ENCODE data around the gene HOMEZ. TPM values are rescaled to one million over a fixed set of nuclear protein-coding genes. Genes with fewer than 3 reads are reported as not detected.

HOMEZ gene, protein sequence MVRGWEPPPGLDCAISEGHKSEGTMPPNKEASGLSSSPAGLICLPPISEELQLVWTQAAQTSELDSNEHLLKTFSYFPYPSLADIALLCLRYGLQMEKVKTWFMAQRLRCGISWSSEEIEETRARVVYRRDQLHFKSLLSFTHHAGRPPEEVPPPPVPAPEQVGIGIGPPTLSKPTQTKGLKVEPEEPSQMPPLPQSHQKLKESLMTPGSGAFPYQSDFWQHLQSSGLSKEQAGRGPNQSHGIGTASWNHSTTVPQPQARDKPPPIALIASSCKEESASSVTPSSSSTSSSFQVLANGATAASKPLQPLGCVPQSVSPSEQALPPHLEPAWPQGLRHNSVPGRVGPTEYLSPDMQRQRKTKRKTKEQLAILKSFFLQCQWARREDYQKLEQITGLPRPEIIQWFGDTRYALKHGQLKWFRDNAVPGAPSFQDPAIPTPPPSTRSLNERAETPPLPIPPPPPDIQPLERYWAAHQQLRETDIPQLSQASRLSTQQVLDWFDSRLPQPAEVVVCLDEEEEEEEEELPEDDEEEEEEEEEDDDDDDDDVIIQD
- 6.1 and 7.8 TPM in 2 replicates for total RNA-seq

DNA sequence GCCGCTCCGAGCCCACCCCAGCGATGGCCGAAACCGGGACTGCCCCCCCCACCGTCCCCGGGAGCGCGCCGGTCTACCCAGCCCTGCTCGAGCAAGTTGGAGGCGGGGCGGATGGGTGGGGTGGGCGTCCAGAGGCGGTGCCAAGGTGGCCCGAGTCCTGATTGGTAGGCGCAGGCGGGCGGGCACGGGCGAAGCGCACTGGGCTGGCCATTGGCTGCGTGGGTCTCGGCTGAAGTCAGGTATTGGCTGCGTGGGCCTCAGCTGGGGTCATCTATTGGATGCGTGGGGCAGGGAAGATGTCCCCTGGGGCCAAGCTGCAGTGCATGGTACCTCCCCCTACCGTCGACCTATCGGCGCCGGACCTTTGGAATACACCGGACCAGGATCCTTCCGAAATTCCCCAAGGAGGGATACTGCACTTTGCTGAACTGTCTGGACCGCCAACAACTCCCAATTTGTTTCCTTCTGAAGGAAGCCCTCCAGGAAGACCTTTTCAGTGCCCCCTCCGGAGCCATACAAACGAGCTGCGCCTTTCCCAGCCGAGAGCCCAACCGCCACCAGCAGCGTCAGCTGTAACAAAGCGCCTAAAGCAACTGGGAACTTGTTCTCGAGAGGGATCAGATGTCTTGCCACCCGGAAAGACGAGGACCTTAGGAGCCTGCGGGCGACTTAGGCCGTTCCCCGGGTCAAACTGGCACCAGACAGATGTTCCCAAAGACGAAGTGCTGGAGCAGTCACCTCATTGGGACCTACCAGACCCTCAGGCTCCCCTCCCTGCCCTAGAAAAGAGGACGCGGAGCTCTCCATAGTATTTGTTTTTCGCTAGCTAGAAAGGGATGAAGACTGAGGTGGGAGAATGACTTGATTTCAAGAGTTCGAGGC is at the start of gene HOMEZ:
Gene HOMEZ (minus strand): TSS at position 113 of the 882 bp plus-strand sequence. CDS start 180 bp downstream, outside the sequence.

DNA sequence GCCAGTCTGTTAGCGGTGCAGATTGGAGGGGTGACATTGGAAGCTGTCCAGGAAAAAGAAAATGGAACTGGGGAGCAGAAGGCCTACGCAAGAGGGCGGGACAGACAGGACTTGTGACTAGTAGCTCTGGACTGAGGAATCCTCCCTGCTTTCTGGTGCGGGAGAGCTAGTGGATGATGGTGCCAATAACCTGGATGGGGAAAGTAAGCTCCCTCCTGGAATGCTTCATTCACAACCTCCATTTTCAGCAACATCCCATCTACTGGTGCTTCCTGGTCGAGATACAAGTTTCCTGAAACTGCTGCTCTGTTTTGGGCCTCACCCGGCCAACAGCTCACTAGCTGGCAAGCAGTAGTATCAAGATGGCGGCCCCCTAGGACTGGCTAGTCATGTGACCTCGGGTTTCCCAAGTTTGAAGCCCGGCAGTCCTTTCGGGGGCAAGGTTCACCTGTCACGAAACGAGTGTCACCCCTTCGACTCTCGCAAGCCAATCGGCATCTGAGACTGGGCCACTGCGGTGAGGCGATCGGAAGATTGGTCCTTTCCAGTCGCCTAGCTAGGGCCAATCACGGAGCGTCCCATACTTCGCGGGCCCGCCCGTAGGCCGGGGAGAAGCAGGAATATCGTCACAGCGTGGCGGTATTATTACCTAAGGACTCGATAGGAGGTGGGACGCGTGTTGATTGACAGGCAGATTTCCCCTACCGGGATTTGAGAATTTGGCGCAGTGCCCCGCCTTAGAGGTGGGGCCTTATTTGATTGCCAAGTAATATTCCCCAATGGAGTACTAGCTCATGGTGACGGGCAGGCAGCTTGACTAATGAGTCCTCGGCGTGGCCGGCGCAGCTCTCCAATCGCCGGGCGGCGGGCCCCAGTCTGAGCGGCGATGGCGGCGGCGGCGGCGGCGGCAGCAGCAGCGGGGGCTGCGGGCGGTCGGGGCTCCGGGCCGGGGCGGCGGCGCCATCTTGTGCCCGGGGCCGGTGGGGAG is 34.9 kb upstream of the HOMEZ start, which contains the start of gene PABPN1:
Gene PABPN1 (plus strand): TSS at position 874 of the 988 bp plus-strand sequence. CDS start 13 bp downstream, at position 887.

DNA sequence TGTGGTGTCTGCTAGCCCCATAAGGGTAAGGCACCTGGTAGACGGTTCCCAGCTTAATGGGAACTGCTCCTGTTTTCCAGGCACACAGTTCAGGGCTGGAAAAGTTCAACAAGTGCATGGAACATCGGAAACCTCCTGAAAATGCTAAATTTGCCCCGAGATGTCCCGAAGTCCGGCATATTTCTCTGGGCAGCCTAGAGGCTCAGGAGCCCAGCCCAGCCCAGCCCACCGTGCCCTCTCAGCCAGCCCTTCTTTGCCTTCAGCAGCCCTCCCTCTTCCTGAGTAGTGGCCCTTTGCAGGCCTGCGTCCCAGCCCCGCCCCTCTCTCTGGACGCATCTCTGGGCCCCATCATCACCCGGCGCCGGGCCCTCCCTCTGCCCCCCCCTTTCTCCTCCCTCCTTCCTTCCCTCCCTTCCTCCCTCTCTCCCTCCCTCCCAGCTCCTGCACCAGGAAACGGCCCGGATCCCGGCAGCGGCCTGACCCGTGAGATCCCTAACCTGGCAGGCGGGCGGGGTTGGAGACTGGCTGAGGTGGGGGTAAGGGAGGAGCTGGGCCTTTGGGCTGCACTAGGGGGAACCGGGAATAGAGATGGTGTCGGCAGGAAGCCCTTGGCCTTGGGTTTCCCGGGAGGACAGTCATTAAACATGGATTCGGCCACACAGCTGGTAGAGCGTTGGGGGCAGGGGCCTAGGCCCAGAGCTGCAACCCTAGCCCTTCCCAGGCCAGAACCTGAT is 20.6 kb upstream of the HOMEZ start, which contains the start of gene BCL2L2:
Gene BCL2L2 (plus strand): TSS at position 422 of the 734 bp plus-strand sequence. CDS start 935 bp downstream, outside the sequence.

DNA sequence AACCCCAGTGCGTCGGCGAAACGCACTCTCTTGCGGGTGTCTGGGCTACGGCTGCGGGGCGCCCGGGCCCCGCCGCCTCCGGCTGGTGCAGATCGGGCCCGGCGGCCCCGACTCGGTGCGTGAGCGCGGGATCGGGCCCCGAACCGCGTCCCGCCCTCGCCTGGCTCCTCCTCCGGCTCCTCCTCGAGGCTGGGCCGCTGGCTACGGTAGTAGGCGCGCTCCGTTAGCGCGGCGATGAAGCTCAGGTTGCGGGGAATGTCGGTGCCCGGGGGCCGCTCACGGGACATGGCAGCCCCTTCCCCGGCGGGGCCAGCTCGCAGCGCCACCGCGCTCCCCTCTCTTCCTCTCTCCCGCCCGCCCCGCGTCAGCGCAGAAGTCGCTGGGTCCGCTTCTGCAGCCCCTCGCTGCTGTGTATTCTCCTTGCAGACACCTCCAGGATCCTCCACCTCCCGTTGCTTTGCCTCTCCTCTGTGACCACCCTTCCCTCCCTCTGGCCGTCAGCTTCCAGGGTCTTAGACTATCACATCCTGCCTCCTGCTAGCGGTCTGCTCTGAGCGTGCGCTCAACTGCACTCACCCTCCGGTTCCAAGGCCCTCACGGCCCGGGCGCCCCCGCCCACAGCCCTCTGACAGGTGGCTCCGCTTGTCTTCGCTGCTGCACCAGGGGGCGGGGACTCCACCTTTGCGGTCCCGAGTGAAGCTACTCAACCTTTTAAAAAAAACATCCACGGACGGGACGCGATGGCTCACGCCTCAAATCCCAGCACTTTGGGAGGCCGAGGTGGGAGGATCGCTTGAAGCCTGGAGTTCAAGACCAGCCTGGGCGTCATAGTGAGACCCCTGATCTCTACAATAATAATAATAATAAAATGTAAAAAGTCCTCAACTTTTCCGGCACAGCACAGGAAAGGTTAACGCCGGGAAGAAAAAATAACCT is 16.6 kb upstream of the HOMEZ start, which contains the start of gene PPP1R3E:
Gene PPP1R3E (minus strand): TSS at position 570 of the 936 bp plus-strand sequence. CDS start 283 bp downstream, at position 287.

DNA sequence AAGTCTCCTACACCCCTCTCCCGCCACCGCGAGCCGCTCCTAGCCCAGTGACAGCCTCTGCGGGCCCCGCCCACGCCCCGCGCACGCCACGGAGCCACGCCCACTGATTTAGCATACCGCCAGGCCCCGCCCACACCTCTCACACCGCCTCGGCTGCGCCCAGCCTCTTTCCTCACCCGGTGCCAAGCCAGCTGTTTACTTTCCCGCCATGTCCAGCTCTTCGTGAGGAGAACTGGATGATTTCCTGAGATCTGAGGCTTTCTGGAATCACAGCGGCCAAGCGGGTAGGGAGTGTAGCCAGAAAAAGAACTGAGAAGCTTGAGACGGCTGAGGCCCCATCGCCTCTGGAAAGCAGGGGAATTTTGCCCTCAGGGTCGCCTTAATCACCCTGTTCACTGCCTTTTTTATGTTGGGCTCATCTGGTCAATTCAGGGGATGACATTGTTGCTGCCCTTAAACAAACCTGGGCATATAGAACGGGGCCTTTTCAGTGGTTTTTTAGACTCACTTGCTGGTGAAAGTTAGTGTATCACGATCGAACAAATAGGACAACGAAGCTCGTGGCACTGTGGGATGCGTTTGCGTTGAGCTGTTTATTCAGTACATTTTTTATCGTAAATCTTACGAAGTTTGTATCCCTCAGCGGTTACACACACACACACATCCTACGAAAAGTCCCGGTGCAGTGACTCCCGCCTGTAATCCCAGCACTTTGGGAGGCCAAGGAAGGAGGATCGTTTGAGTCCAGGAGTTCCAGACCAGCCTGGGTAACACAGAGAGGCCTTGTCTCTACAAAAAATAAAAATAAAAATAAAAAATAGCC is 47.9 kb downstream of the HOMEZ start, which contains the start of gene RNF212B:
Gene RNF212B (plus strand): TSS at position 165 of the 823 bp plus-strand sequence. CDS start 2,410 bp downstream, outside the sequence.

Small RNA genes within 50 kb of the gene (small RNA-seq; reads per million reads assigned to genes)
- gene AL049829.1: not detected
- gene RNU6-1046P: not detected

Other genes starting within 250 kb of the HOMEZ start
- gene PSMB11, start 243.9 kb downstream of the HOMEZ start, total RNA-seq: not detected in 2 replicates
- 4.1 and 4.6 TPM in 2 replicates for gene CDH24, start 228.6 kb downstream of the HOMEZ start, total RNA-seq
- 103 and 105 TPM in 2 replicates for gene ACIN1, start 191.0 kb downstream of the HOMEZ start, total RNA-seq
- gene C14orf119, start 190.6 kb downstream of the HOMEZ start, total RNA-seq: 44.0 and 45.7 TPM in 2 replicates
- 0.26 TPM in 1 of 2 replicates, not detected in the other for gene CIROP, start 181.1 kb downstream of the HOMEZ start, total RNA-seq
- 0.13 TPM in 1 of 2 replicates, not detected in the other for gene CEBPE, start 166.9 kb downstream of the HOMEZ start, total RNA-seq
- gene SLC7A8, start 102.5 kb downstream of the HOMEZ start, total RNA-seq: 94.3 and 98.6 TPM in 2 replicates
- gene RNF212B, start 48.2 kb downstream of the HOMEZ start, total RNA-seq: not detected in 2 replicates
- gene PPP1R3E, start 16.7 kb upstream of the HOMEZ start, total RNA-seq: 7.2 and 10.8 TPM in 2 replicates
- 17.2 and 17.9 TPM in 2 replicates for gene BCL2L2, start 20.7 kb upstream of the HOMEZ start, total RNA-seq
- 43.4 and 44.4 TPM in 2 replicates for gene PABPN1, start 35.3 kb upstream of the HOMEZ start, total RNA-seq
- gene SLC22A17, start 66.8 kb upstream of the HOMEZ start, total RNA-seq: 17.1 and 18.3 TPM in 2 replicates
- 15.5 and 18.4 TPM in 2 replicates for gene EFS, start 79.0 kb upstream of the HOMEZ start, total RNA-seq
- gene IL25, start 86.7 kb upstream of the HOMEZ start, total RNA-seq: not detected in 2 replicates
- gene CMTM5, start 90.9 kb upstream of the HOMEZ start, total RNA-seq: 0.22 and 0.26 TPM in 2 replicates
- not detected in 2 replicates for gene MYH6, start 122.1 kb upstream of the HOMEZ start, total RNA-seq
- gene MYH7, start 149.5 kb upstream of the HOMEZ start, total RNA-seq: not detected in 2 replicates
- gene NGDN, start 183.6 kb upstream of the HOMEZ start, total RNA-seq: 37.7 and 49.9 TPM in 2 replicates

Measured in articular chondrocyte of knee joint (primary cell).